Measurements from ENCODE around the gene ZSWIM4. TPM values are rescaled to one million over a fixed set of nuclear protein-coding genes. Genes with fewer than 3 reads are reported as not detected.

ZSWIM4 gene
- total RNA-seq, 2 donors from 2014 or later = 5.4 to 10.6 TPM

GRCh38 chr19:13872339-13872694 lies 77.1 kb downstream of the ZSWIM4 start:
- H3K36me3 Mint-ChIP-seq (ENCODE audit: low read depth) = no peaks in the 10 kb centered on the region
- peak overlapping the region; percentile 49 for H3K4me3 Mint-ChIP-seq
- H3K27me3 Mint-ChIP-seq = peaks cover 8% of the 10 kb centered on the region
- H3K27ac Mint-ChIP-seq = no peak overlapping the region
- no peak for ATAC-seq (replicated peaks)
- no peaks in the 10 kb centered on the region for H3K9me3 Mint-ChIP-seq
- H3K4me1 Mint-ChIP-seq = no peaks in the 10 kb centered on the region

GRCh38 chr19:13872695-13873389 lies 77.6 kb downstream of the ZSWIM4 start:
- H3K9me3 Mint-ChIP-seq = no peaks in the 10 kb centered on the region
- H3K27me3 Mint-ChIP-seq = peaks cover 4% of the 10 kb centered on the region
- peak overlapping the region; percentile 49 for H3K4me3 Mint-ChIP-seq
- ATAC-seq (replicated peaks) = peak; percentile 63
- H3K36me3 Mint-ChIP-seq (ENCODE audit: low read depth) = no peaks in the 10 kb centered on the region
- no peaks in the 10 kb centered on the region for H3K4me1 Mint-ChIP-seq
- no peak overlapping the region for H3K27ac Mint-ChIP-seq

- Mint-ChIP-seq H3K4me3 (no peak overlapping the region), H3K4me1 (no peaks in the 10 kb centered on the region), H3K36me3 (ENCODE audit: low read depth) (no peaks in the 10 kb centered on the region), H3K27ac (no peak overlapping the region), H3K9me3 (no peaks in the 10 kb centered on the region), H3K27me3 (peaks cover 4% of the 10 kb centered on the region)
- ATAC-seq (replicated peaks) = no peak
These were observed 78.7 kb downstream of the ZSWIM4 start for GRCh38 chr19:13873834-13874515.

GRCh38 chr19:13875824-13876223 lies 80.6 kb downstream of the ZSWIM4 start:
- no peak for ATAC-seq (replicated peaks)

GRCh38 chr19:13876834-13877233 lies 81.6 kb downstream of the ZSWIM4 start, which contains the start of gene NANOS3:
Gene NANOS3, plus strand, starts transcription at chr19:13877134. Its CDS starts 115 bp downstream, at chr19:13877249.
- no peaks in the 10 kb centered on the region for H3K36me3 Mint-ChIP-seq (ENCODE audit: low read depth)
- H3K4me1 Mint-ChIP-seq = peaks cover 9% of the 10 kb centered on the region
- H3K27ac Mint-ChIP-seq = no peak within 1 kb of the TSS
- no peak within 1 kb of the TSS for H3K4me3 Mint-ChIP-seq
- H3K9me3 Mint-ChIP-seq = no peaks in the 10 kb centered on the region
- no peak for ATAC-seq (replicated peaks)
- H3K27me3 Mint-ChIP-seq = peaks cover 4% of the 10 kb centered on the region

More at GRCh38 chr19:13875824-13876223, 80.6 kb downstream of the ZSWIM4 start:
- Mint-ChIP-seq H3K27ac (no peak overlapping the region), H3K9me3 (no peaks in the 10 kb centered on the region), H3K4me1 (peaks cover 4% of the 10 kb centered on the region), H3K27me3 (peaks cover 4% of the 10 kb centered on the region), H3K4me3 (no peak overlapping the region), H3K36me3 (ENCODE audit: low read depth) (no peaks in the 10 kb centered on the region)

- peaks cover 14% of the 10 kb centered on the region for H3K4me1 Mint-ChIP-seq
- peaks cover 4% of the 10 kb centered on the region for H3K27me3 Mint-ChIP-seq
- H3K9me3 Mint-ChIP-seq = no peaks in the 10 kb centered on the region
- H3K4me3 Mint-ChIP-seq = no peak overlapping the region
- H3K27ac Mint-ChIP-seq = no peak overlapping the region
- H3K36me3 Mint-ChIP-seq (ENCODE audit: low read depth) = no peaks in the 10 kb centered on the region
- ATAC-seq (replicated peaks) = no peak
These were observed 82.1 kb downstream of the ZSWIM4 start for GRCh38 chr19:13877303-13877702.

GRCh38 chr19:13880059-13881043 lies 85.1 kb downstream of the ZSWIM4 start:
- ATAC-seq (replicated peaks) = peak; percentile 91
- Mint-ChIP-seq H3K27me3 (no peaks in the 10 kb centered on the region), H3K9me3 (no peaks in the 10 kb centered on the region), H3K4me1 (peaks cover 19% of the 10 kb centered on the region), H3K36me3 (ENCODE audit: low read depth) (no peaks in the 10 kb centered on the region), H3K4me3 (peak overlapping the region; percentile 75), H3K27ac (peak overlapping the region; percentile 65)

GRCh38 chr19:13881251-13881691 lies 86.0 kb downstream of the ZSWIM4 start:
- H3K36me3 Mint-ChIP-seq (ENCODE audit: low read depth) = no peaks in the 10 kb centered on the region
- H3K27ac Mint-ChIP-seq = peak overlapping the region; percentile 89
- H3K4me1 Mint-ChIP-seq = peaks cover 19% of the 10 kb centered on the region
- peak; percentile 5 for ATAC-seq (replicated peaks)
- peak overlapping the region; percentile 75 for H3K4me3 Mint-ChIP-seq
- no peaks in the 10 kb centered on the region for H3K9me3 Mint-ChIP-seq
- no peaks in the 10 kb centered on the region for H3K27me3 Mint-ChIP-seq

Other genes starting within 250 kb of the ZSWIM4 start
- 10 to 100 TPM; 45.3 to 53.7 TPM for gene MRI1, start 30.9 kb upstream of the ZSWIM4 start, total RNA-seq
- 100 to 1,000 TPM in 1 of 2 donors, 10 to 100 TPM in 1; 76.7 to 127 TPM for gene C19orf53, start 21.0 kb upstream of the ZSWIM4 start, total RNA-seq
- 1 to 10 TPM; 1.2 to 3.6 TPM for gene NANOS3, start 81.7 kb downstream of the ZSWIM4 start, total RNA-seq
- 10 to 100 TPM in 1 of 2 donors, 1 to 10 TPM in 1; 4.8 to 12.5 TPM for gene BRME1, start 110.7 kb downstream of the ZSWIM4 start, total RNA-seq
- 10 to 100 TPM; 34.6 to 35.4 TPM for gene CC2D1A, start 110.8 kb downstream of the ZSWIM4 start, total RNA-seq
- 1 to 10 TPM in 1 of 2 donors, under 1 TPM in 1; 0.90 to 1.0 TPM for gene PODNL1, start 143.0 kb downstream of the ZSWIM4 start, total RNA-seq
- gene DCAF15, start 157.1 kb downstream of the ZSWIM4 start, total RNA-seq = 10 to 100 TPM; 60.9 to 67.7 TPM
- gene RFX1, start 210.9 kb downstream of the ZSWIM4 start, total RNA-seq = 10 to 100 TPM; 12.6 to 12.9 TPM
- not detected for gene RLN3, start 232.7 kb downstream of the ZSWIM4 start, total RNA-seq
- 10 to 100 TPM; 52.1 to 53.9 TPM for gene IL27RA, start 236.3 kb downstream of the ZSWIM4 start, total RNA-seq